ENCODE results near the gene DNLZ.

The DNLZ gene

DNA sequence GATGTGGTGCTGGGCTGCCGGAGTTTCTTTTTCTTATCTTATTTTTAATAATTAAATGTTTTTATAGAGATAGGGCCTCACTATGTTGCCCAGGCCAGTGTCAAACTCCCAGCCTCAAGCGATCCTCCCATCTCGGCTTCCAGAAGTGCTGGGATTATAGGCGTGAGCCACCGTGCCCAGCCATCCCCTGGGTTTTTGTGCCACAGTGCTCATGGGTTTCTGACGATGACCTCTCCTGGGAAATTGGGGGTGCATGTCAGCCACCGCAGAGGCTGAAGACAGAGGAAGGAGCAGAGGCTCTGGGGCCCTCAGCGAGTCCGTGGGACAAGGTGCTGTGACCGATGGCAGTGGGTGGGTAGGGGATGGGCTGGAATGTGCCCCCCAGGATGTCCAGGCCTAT is 21.8 kb downstream of the DNLZ start:
- DNase-seq: no peak

DNA sequence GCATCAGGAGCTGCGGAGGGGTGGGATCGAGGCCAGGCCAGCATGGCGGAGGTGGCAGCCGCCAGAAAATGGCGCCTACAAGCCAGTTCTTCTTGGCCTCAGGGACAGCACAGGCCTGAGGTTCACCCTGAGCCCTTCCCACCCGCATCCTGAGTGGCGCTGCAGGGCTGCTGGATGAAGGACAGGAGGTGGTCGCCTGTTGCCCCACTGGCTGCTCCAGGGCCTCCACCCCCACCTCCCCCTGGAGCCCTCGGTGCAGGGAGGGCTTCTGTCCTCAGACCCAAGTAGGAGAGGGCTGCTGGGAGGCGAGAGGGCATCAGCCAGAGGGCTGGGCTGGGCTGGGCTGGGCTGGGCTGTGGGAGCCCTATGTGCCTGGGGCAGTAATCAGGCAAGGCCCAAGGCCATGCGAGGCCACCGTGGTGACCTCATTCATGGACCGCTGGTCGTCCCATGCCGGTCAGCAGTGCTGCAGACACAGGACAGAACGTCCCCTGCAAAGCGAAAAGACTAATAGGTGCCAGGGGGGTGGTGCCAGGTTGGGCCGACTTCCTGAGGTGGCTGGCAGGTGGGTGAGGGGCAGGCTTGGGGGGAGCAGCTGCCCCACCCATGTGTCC is 22.4 kb downstream of the DNLZ start:
- no peak for DNase-seq

DNA sequence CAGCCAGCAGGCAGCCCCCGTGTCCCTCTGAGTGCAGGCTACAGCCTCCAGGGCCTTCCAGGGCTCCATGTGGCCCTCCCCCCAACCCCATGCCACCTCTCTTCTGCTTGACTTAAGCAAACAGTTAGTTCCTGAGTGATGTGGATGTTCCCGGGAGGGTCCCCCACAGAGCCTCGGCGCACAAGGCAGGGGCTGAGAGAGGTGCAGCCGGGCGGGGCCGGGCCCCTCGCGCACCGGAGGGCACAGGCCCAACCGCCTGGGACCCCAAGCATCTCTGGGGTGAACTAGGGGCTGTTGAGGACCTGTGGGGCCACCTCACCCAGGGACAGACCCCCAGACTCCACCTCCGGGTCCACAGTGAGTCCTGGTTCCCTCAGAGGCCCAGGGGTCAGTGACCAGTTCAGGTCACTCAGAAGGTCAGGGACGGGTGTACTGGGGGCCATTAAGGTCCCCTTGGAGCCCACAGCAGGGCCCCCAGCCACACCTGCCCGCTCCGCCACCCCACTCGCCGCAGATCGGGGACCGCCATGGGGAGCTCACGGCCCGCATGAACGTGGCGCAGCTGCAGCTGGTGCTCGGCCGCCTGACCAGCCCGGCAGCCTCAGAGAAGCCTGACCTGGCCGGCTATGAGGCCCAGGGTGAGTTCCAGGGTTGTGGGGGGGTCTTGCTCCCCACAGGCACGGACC is 23.0 kb downstream of the DNLZ start:
- no peak for DNase-seq

DNA sequence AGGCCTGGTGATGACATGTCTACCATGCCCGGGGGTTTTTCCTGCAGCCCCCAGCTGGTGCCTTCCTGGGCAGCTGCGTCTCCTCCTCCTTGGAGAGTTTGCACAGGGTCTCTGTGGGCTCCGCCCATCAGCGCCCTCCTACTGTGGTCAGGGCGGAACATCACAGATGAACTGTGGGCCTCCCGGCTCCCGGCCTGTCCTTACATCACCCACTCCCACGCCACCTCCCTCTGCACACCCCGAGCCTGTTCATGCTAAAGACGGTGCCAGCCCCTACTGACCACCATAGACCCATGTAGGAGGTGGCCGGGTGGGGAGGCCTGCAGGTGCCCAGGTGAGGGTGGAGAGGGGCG is 23.6 kb downstream of the DNLZ start:
- no peak for DNase-seq

DNA sequence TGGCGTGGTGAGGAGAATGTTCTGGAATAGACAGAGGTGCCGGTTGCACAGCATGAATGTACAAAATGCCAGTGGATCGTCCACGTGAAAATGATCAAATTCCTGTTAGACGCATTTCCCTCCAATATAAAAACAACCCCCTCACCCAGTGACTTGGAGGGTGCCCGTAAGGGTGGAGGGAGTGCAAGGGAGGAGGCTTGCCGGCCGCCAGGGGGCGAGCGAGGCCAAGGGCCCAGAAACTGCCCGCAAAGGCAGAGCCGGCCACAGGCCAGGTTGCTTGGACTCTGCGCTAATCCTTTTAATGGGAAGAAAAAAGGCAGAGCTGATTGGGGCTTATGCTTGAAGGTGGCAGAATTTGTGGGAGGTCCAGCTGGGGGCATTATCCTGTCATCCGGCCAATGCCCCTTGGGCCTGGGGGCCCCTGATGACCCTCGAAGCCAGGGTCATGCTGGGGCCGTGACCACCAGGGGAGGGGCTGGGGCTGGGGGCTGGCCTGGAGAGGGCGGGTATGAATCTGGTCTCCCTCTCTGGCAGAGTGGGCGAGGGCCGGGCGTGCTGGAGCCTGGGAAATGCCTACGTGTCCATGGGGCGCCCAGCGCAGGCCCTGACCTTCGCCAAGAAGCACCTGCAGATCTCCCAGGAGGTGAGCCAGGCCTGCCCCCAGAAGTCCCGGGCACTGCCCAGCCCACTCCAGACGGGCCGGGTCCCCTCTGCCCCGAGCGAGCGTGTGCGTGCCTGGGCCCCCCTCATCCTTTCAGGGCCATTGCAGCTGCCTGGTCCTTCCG is 24.2 kb downstream of the DNLZ start:
- DNase-seq: no peak

DNA sequence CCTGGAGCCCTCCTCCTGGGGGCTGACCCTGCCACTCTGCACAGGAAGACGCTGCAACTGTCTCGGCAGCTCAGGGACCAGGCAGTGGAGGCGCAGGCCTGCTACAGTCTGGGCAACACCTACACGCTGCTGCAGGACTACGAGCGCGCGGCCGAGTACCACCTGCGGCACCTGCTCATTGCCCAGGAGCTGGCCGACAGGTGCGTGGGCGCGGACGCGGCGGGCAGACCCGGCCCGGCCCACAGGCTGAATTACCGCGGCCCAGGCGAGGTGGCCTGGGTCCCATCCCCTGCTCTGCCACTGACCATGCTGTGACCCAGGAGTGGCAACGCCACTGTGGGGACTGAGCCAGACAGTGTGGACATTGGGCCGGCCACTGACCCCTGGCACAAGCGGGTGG is 25.0 kb downstream of the DNLZ start:
- DNase-seq: no peak

DNA sequence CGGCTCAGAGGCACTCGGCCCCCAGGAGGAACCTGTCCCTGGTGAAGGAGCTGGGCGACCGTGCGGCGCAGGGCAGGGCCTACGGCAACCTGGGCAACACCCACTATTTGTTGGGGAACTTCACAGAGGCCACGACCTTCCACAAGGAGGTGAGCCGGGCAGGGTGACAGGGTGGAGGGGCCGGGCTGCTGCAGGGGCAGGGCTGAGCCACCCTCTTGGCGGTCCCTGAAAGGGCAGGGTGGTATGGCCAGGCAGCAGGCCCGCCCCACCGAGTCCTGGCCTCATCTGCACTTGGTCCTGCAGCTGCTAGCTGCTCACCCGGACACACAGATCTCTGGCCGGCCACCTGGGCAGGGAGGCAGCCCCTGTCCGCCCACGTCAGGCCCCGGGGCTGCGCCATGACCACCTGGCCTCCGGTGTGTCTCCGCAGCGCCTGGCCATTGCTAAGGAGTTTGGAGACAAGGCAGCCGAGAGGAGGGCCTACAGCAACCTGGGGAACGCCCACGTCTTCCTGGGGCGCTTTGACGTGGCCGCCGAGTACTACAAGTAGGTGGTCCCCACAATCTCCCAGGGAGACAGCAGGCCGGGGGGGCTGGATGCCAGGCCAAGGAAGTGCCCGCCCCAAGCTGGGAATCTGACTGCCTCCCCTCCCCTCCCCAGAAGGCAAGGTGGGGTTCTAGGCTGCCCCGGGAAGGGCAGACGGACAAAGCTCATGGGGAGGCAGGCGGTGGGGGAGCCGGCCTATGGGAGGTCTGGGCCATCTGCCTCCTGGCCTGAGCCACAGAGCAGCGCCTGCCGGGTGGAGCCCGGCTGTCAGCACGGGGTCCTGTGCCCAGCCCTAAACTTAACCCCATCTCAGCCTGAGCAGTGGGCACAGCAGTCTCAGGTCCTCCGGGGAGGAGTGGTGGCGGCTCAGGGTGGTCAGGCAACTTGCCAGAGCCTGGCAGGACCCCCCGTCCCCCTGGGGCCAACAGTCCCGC is 25.8 kb downstream of the DNLZ start:
- DNase-seq: no peak

DNA sequence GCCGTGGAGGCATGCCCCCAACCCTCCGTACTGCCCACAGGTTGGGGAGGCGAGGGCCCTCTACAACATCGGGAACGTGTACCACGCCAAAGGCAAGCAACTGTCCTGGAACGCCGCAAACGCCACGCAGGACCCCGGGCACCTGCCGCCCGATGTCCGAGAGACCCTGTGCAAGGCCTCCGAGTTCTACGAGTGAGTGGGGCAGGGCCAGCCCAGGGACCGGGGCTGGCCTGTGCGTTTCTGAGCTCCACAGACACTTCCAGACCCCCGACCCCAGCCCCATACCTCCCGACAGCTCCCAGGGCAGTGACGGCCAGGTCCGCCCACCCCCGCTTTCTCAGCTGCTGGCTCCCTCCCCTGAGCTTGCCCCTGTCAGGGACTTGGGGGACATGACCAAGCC is 26.7 kb downstream of the DNLZ start:
- no peak for DNase-seq

DNA sequence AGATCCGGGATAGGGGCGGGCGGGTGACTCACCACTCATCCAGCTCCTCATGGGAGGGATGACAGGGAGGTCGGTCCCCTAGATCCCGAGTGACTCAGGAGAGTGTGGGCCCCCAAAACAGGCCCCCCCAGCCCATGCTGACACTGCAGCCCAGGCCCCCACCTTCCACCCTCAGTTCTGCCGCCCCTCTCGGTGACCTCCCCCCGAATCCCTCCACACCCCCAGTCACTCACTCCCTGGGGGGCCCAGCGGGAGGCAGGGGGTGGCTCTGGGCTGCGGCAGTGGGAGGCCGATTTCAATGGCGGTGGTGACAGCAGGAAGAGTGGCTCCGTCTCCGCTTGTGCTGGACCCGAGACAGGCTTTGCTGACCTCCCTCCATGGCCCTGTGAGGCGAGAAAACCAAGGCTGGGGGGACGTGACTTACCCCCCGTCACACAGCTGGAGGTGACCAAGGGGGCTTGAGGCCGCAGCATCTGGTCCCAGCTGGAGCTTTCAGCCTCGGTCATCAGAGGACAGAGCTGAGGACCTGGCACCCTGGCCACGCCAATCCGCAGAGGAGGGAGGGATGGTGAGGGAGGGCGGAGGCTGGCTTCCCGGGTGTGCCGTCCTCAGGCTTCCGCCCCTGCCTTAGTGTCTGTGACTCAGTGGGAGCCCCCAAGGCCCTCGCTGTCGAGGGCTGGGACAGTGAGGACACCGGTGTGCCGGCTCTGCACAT is 27.2 kb downstream of the DNLZ start:
- no peak for DNase-seq

DNA sequence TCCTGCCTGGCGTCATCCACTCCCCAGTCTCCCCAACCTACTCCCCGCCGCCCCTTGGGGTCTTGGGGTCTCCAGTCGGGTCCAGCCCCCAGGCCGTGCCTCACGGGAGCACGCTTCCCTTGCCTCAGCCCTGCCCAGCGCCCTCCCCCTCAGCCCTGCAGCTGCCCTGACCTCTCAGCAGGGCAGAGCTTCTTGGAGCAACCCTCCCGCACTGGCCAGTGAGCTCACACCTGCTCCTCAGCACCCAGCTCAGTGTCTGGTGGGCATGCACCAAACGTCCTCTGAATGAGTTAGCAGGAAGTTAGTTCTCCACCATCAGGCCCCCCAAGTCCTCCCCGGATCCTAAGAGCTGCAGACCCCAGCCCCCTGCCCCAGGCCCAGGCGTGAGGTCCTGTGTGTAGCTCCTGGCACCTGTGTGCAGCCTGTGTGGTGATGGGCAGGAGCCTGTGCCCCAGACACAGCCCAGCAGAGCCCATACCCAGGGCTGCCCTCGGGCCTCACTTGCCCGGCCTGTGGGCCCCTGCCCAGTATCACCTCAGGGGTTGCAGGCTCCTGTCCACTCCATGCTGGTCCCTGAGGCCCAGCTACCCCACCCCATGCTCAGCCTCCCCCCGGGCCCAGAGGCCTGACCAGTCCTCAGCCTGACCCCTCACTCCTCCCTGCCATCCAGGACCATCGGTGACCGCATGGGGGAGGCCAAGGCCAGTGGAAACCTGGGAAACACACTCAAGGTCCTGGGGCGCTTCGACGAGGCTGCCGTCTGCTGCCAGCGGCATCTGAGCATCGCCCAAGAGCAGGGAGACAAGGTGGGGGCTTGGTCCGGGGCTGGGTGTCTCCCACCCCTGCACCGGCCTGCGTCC is 28.0 kb downstream of the DNLZ start:
- no peak for DNase-seq

DNA sequence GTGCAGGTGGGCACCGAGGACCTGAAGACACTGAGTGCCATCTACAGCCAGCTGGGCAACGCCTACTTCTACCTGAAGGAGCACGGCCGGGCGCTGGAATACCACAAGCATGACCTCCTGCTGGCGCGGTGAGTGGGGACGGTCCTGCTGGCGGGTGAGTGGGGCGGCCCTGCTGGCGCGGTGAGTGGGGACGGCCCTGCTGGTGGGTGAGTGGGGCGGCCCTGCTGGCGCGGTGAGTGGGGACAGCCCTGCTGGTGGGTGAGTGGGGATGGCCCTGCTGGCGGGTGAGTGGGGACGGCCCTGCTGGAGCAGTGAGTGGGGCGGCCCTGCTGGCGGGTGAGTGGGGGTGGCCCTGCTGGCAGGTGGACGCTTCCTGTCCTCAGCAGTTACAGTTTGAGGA is 29.0 kb downstream of the DNLZ start:
- no peak for DNase-seq

DNA sequence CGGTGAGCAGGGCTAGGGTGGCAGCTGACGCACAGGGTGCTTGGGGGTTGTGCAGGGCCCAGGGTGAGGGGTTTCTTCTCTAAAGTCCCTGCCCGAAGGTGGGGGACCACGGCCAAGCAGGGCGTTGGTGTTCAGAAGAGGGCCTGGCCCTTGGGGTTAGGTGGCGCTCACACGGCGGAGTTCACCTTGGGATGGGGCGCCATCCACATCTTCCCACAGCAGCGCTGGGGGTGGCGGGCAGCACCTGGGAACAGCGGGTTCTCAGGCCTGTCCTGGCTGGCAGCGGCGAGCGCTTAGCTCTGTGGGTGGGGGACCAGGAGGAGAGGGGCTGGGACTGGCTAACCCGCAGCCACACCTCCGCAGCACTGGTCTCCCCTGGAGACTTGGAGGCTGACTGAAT is 30.1 kb downstream of the DNLZ start:
- DNase-seq: no peak

DNA sequence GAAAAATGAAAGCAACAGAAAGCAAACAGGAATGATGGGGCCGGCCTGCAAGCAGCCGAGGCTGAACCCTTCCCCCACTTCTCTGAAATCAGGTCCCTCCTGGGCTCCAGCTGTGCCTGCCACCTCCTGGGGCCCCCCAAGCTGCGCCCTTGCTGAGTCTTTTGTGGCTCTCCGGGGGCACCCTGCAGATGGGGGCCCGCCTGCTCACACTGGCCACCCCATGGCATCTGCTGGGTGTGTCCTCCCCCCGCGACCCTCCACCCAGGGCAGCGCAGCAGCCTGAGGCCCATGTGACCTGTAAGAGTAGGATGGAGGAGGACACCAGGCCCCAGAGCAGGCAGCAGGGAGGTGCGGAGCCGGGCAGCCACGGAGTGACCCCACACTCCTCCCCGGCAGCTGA is 30.5 kb downstream of the DNLZ start:
- no peak for DNase-seq

DNA sequence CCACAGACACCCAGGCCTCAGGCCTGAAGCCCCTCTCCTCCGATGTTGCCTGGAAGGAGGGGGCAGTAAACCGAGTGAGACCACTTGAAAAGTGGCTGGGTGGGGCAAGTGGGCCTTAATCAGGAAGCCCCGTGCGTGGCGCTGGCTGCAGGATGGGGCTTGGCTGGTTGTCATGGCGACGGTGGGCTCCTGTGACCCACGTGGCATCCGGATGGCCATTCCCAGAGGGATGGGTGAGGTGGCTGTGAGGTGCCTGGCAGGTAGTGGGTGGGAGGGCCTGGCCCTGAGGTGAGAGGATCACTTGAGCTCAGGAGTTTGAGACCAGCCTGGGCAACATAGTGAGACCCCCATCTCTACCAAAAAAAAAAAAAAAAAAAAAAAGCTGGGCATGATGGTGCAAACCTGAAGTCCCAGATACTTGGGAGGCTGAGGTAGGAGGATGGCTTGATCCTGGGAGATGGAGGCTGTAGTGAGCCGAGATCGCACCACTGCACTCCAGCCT is 31.0 kb downstream of the DNLZ start:
- no peak for DNase-seq

DNA sequence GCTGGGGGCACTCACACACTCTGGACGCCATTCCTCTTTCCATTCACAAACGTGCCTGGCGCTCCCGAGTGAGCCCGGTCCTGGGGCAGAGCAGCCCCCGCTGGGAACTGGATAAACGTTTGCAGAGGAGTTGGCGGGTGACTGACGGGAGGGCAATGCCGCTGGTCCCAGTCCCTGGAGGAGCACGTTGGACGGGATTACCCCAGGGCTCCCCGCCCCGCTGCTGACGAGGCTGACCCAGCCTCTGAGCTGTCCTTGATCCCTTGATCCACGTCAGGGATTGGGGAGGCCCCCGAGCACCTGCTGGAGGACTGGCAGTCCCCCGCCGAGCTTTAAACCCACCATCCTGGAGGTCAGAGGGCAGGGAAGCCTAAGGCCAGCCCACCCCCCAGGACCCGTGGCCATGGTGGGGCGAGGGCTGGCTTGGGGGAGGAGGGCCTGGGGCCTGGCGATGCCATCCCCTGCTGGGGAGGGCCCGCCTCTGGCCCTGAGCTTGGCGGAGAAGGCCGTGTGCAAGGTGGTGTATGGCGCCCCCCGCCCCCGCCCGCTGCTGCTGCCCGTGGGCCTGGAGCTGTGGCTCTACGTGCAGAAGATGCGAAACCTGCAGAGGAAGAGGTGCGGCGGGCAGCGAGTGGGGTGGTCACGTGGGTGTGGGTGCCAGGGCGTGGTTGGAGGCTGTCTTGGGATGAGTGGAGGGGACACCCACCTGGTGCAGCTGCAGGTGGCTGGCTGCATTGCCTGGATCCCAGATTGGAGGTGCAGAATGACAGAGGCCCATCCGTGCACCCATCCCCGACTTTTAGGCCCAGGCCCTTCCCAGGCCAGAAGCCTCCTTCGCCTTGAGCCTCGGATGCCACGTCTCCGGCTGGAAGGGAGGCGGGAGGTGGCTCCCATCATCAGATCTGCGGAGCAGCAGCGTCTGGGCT is 31.7 kb downstream of the DNLZ start:
- no peak for DNase-seq

DNA sequence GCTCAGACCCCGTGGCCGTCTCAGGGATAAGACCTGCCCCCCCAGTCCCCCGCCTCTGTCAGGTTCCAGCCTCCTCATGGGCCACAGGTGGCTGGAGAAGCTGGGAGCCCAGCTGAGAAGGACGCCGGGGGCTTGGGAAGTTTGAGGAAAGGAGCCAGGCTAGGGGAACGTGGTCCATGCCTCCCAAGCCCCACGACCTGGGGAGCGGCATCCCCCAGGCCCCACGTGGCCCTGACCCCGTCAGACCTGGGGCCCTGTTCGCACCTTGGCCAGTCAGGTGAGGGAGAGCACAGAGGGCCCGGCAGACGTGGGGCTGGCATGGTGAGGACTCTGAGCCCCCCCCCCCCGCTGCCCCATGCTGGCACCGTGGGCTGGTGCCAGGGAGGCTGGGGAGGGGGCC is 32.5 kb downstream of the DNLZ start:
- no peak for DNase-seq

DNA sequence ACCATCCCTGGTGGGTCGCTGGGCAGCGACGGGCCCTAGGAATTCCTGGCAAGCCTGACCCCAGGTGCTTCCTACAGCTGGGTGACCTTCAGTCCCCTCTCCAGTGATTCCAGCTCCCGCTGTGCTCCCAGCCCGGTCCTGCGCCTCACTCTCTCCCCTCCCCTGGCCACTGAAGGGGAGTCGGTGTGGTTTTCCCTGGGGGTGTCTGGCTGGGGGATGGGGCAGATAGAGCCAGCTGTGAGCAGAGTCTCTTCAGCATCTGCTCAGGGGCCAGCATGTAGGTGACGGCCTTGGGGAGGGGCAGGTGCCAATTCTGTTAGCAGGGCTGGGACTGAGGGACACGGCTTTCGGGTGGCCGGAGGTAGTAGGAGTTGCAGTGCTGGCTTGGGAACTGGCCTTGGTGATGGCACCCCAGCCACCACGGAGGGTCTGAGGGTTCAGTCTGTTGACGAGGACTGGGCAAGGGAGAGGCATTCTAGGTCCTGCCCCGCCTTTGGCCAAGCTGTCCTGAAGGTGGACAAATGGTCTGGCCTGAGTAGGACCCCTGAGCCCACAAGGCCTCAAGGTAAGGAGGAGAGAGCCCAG is 33.0 kb downstream of the DNLZ start:
- no peak for DNase-seq

DNA sequence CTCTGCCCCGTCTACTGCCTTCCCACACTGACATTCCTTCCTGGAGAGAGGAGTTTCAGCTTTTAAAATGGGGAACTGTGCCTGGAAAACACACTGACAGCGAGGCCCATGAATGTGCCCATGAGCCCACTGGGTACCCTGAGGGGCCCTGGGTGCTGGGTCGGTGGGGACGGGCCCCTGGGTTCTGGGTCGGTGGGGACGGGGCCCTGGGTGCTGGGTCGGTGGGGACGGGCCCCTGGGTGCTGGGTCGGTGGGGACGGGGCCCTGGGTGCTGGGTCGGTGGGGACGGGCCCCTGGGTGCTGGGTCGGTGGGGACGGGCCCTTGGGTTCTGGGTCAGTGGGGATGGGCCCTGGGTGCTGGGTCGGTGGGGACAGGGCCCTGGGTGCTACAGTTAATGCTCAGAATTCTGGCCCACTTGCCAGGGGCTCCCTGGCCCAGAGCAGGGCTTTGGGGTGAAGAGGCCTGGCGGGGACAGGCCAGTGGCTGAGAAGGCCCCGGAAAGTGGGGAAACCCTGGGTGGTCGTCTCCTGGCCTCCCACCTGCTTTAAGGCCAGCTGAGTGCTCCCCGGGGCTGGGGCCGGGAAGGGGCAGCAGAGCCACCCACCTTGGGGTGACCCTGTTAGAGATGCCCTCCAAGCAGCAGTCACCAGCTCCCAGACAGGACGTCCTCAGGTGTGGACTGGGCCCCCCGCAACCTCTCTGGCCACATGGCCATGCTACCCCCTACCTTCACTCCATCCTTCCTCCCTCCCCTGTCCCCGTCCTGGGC is 33.7 kb downstream of the DNLZ start:
- DNase-seq: no peak

DNA sequence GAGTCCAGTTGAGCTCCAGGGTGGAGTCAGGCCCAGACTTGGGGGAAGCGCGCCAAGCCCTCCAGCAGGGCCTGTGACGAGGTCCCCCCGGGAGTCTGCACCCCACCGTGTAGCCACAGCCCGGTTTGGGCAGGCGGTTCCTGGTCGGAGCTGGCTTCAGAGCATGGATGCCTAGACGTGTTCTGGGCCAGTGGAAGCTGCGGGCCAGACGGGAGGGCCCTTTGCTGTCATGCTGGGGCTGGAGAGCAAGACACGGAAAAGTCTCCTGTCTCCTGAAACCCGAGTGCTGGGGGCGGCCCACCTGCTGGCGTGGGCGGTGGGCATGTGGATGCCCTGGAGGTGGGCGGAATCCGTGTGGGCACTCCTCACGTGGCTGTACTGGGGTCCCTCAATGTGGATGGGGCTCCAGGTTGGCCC is 34.3 kb downstream of the DNLZ start:
- DNase-seq: no peak
